Measurements from ENCODE around the gene NFRKB.
"Not testable (repeated sequence)": the region's sequence is repeated elsewhere in the genome, so short reads cannot be mapped to it uniquely, and the experiment has no call there.

Gene NFRKB

GRCh38 chr11:129888451-129888850 is 6.9 kb downstream of the NFRKB start:
- no peak overlapping the region for H3K27ac ChIP-seq (ENCODE audit: low read length)
- H3K4me1 ChIP-seq (ENCODE audit: control insufficient read depth in 1 of 2, insufficient read depth in 2 of 2, low read length in 2 of 2): no peaks in the 10 kb centered on the region
- no peaks in the 10 kb centered on the region for H3K27me3 ChIP-seq (ENCODE audit: low read depth, low read length)
- peaks cover 78 to 80% of the 10 kb centered on the region in 2 donors for H3K36me3 ChIP-seq (ENCODE audit: control insufficient read depth in 1 of 2, insufficient read depth in 2 of 2, low read length in 2 of 2)
- no peak overlapping the region for H3K4me3 ChIP-seq (ENCODE audit: low read depth in 1 of 2, low read length in 2 of 2)
- no peaks in the 10 kb centered on the region for H3K9me3 ChIP-seq (ENCODE audit: control insufficient read depth in 1 of 2, low read length in 2 of 2)

- no peak overlapping the region for H3K4me3 ChIP-seq (ENCODE audit: low read depth in 1 of 2, low read length in 2 of 2)
- H3K27ac ChIP-seq (ENCODE audit: low read length): no peak overlapping the region
- no peaks in the 10 kb centered on the region for H3K9me3 ChIP-seq (ENCODE audit: control insufficient read depth in 1 of 2, low read length in 2 of 2)
- no peaks in the 10 kb centered on the region for H3K4me1 ChIP-seq (ENCODE audit: control insufficient read depth in 1 of 2, insufficient read depth in 2 of 2, low read length in 2 of 2)
- H3K36me3 ChIP-seq (ENCODE audit: control insufficient read depth in 1 of 2, insufficient read depth in 2 of 2, low read length in 2 of 2): peaks cover 90 to 95% of the 10 kb centered on the region in 2 donors
- H3K27me3 ChIP-seq (ENCODE audit: low read depth, low read length): no peaks in the 10 kb centered on the region
Measured at GRCh38 chr11:129885381-129885780, 10.0 kb downstream of the NFRKB start.

- Histone ChIP-seq H3K27ac (ENCODE audit: low read length) (no peak overlapping the region), H3K4me3 (ENCODE audit: low read depth in 1 of 2, low read length in 2 of 2) (no peak overlapping the region), H3K4me1 (ENCODE audit: control insufficient read depth in 1 of 2, insufficient read depth in 2 of 2, low read length in 2 of 2) (no peaks in the 10 kb centered on the region), H3K36me3 (ENCODE audit: control insufficient read depth in 1 of 2, insufficient read depth in 2 of 2, low read length in 2 of 2) (peaks cover 86 to 93% of the 10 kb centered on the region in 2 donors), H3K9me3 (ENCODE audit: control insufficient read depth in 1 of 2, low read length in 2 of 2) (no peaks in the 10 kb centered on the region), H3K27me3 (ENCODE audit: low read depth, low read length) (no peaks in the 10 kb centered on the region)
Measured at GRCh38 chr11:129884581-129884980, 10.8 kb downstream of the NFRKB start.

- peaks cover 93 to 97% of the 10 kb centered on the region in 2 donors for H3K36me3 ChIP-seq (ENCODE audit: control insufficient read depth in 1 of 2, insufficient read depth in 2 of 2, low read length in 2 of 2)
- no peaks in the 10 kb centered on the region for H3K9me3 ChIP-seq (ENCODE audit: control insufficient read depth in 1 of 2, low read length in 2 of 2)
- no peaks in the 10 kb centered on the region for H3K4me1 ChIP-seq (ENCODE audit: control insufficient read depth in 1 of 2, insufficient read depth in 2 of 2, low read length in 2 of 2)
- no peak overlapping the region for H3K4me3 ChIP-seq (ENCODE audit: low read depth in 1 of 2, low read length in 2 of 2)
- H3K27ac ChIP-seq (ENCODE audit: low read length): no peak overlapping the region
- H3K27me3 ChIP-seq (ENCODE audit: low read depth, low read length): no peaks in the 10 kb centered on the region
Measured at GRCh38 chr11:129881570-129882170, 13.7 kb downstream of the NFRKB start.

- no peak overlapping the region for H3K4me3 ChIP-seq (ENCODE audit: low read depth in 1 of 2, low read length in 2 of 2)
- peaks cover 88 to 97% of the 10 kb centered on the region in 2 donors for H3K36me3 ChIP-seq (ENCODE audit: control insufficient read depth in 1 of 2, insufficient read depth in 2 of 2, low read length in 2 of 2)
- no peaks in the 10 kb centered on the region for H3K27me3 ChIP-seq (ENCODE audit: low read depth, low read length)
- no peaks in the 10 kb centered on the region for H3K9me3 ChIP-seq (ENCODE audit: control insufficient read depth in 1 of 2, low read length in 2 of 2)
- H3K4me1 ChIP-seq (ENCODE audit: control insufficient read depth in 1 of 2, insufficient read depth in 2 of 2, low read length in 2 of 2): no peaks in the 10 kb centered on the region
- no peak overlapping the region for H3K27ac ChIP-seq (ENCODE audit: low read length)
Measured at GRCh38 chr11:129880311-129880710, 15.1 kb downstream of the NFRKB start.

- Histone ChIP-seq H3K36me3 (ENCODE audit: control insufficient read depth in 1 of 2, insufficient read depth in 2 of 2, low read length in 2 of 2) (peaks cover 79 to 89% of the 10 kb centered on the region in 2 donors), H3K4me3 (ENCODE audit: low read depth in 1 of 2, low read length in 2 of 2) (no peak overlapping the region), H3K27me3 (ENCODE audit: low read depth, low read length) (no peaks in the 10 kb centered on the region), H3K27ac (ENCODE audit: low read length) (no peak overlapping the region), H3K4me1 (ENCODE audit: control insufficient read depth in 1 of 2, insufficient read depth in 2 of 2, low read length in 2 of 2) (no peaks in the 10 kb centered on the region), H3K9me3 (ENCODE audit: control insufficient read depth in 1 of 2, low read length in 2 of 2) (no peaks in the 10 kb centered on the region)
Measured at GRCh38 chr11:129871914-129872313, 23.5 kb downstream of the NFRKB start.

GRCh38 chr11:129868626-129869025 is 26.8 kb downstream of the NFRKB start:
- H3K27me3 ChIP-seq (ENCODE audit: low read depth, low read length); H3K9me3 ChIP-seq (ENCODE audit: control insufficient read depth in 1 of 2, low read length in 2 of 2); H3K4me3 ChIP-seq (ENCODE audit: low read depth in 1 of 2, low read length in 2 of 2); H3K4me1 ChIP-seq (ENCODE audit: control insufficient read depth in 1 of 2, insufficient read depth in 2 of 2, low read length in 2 of 2); H3K27ac ChIP-seq (ENCODE audit: low read length): not testable (repeated sequence)
- H3K36me3 ChIP-seq (ENCODE audit: control insufficient read depth in 1 of 2, insufficient read depth in 2 of 2, low read length in 2 of 2): peaks cover 77 to 89% of the 10 kb centered on the region in 2 donors

GRCh38 chr11:129866311-129866710 is 29.1 kb downstream of the NFRKB start:
- peaks cover 57 to 74% of the 10 kb centered on the region in 2 donors for H3K36me3 ChIP-seq (ENCODE audit: control insufficient read depth in 1 of 2, insufficient read depth in 2 of 2, low read length in 2 of 2)

GRCh38 chr11:129865701-129866100 is 29.7 kb downstream of the NFRKB start:
- Histone ChIP-seq H3K27me3 (ENCODE audit: low read depth, low read length) (no peaks in the 10 kb centered on the region), H3K36me3 (ENCODE audit: control insufficient read depth in 1 of 2, insufficient read depth in 2 of 2, low read length in 2 of 2) (peaks cover 55 to 68% of the 10 kb centered on the region in 2 donors), H3K4me1 (ENCODE audit: control insufficient read depth in 1 of 2, insufficient read depth in 2 of 2, low read length in 2 of 2) (peaks cover 0 to 4% of the 10 kb centered on the region in 2 donors), H3K27ac (ENCODE audit: low read length) (no peak overlapping the region), H3K9me3 (ENCODE audit: control insufficient read depth in 1 of 2, low read length in 2 of 2) (no peaks in the 10 kb centered on the region), H3K4me3 (ENCODE audit: low read depth in 1 of 2, low read length in 2 of 2) (no peak overlapping the region)

More at GRCh38 chr11:129866311-129866710, 29.1 kb downstream of the NFRKB start:
- no peak overlapping the region for H3K4me3 ChIP-seq (ENCODE audit: low read depth in 1 of 2, low read length in 2 of 2)
- no peak overlapping the region for H3K27ac ChIP-seq (ENCODE audit: low read length)
- H3K4me1 ChIP-seq (ENCODE audit: control insufficient read depth in 1 of 2, insufficient read depth in 2 of 2, low read length in 2 of 2): peaks cover 0 to 4% of the 10 kb centered on the region in 2 donors
- no peaks in the 10 kb centered on the region for H3K27me3 ChIP-seq (ENCODE audit: low read depth, low read length)
- H3K9me3 ChIP-seq (ENCODE audit: control insufficient read depth in 1 of 2, low read length in 2 of 2): no peaks in the 10 kb centered on the region

- Histone ChIP-seq H3K27me3 (ENCODE audit: low read depth, low read length) (no peaks in the 10 kb centered on the region), H3K4me1 (ENCODE audit: control insufficient read depth in 1 of 2, insufficient read depth in 2 of 2, low read length in 2 of 2) (peaks cover 0 to 4% of the 10 kb centered on the region in 2 donors), H3K9me3 (ENCODE audit: control insufficient read depth in 1 of 2, low read length in 2 of 2) (no peaks in the 10 kb centered on the region), H3K4me3 (ENCODE audit: low read depth in 1 of 2, low read length in 2 of 2) (no peak overlapping the region), H3K27ac (ENCODE audit: low read length) (no peak overlapping the region), H3K36me3 (ENCODE audit: control insufficient read depth in 1 of 2, insufficient read depth in 2 of 2, low read length in 2 of 2) (peaks cover 50 to 59% of the 10 kb centered on the region in 2 donors)
Measured at GRCh38 chr11:129864811-129865210, 30.6 kb downstream of the NFRKB start.

GRCh38 chr11:129861702-129862522 is 33.5 kb downstream of the NFRKB start:
- H3K4me1 ChIP-seq (ENCODE audit: control insufficient read depth in 1 of 2, insufficient read depth in 2 of 2, low read length in 2 of 2): peaks cover 0 to 4% of the 10 kb centered on the region in 2 donors
- H3K36me3 ChIP-seq (ENCODE audit: control insufficient read depth in 1 of 2, insufficient read depth in 2 of 2, low read length in 2 of 2): peaks cover 34 to 41% of the 10 kb centered on the region in 2 donors
- no peak overlapping the region for H3K4me3 ChIP-seq (ENCODE audit: low read depth in 1 of 2, low read length in 2 of 2)
- no peaks in the 10 kb centered on the region for H3K9me3 ChIP-seq (ENCODE audit: control insufficient read depth in 1 of 2, low read length in 2 of 2)
- H3K27me3 ChIP-seq (ENCODE audit: low read depth, low read length): no peaks in the 10 kb centered on the region
- H3K27ac ChIP-seq (ENCODE audit: low read length): no peak overlapping the region
